Caco-2 (cell line): ENCODE measurements around the gene TMEM63C. TPM values are rescaled to one million over a fixed set of nuclear protein-coding genes. Genes with fewer than 3 reads are reported as not detected.

Experiments used
- BruUV-seq: library from RNA; stranded (reverse); fragments of 400-500 nt; replicated peaks from 2 replicates; lab custom pipeline; 2021; lab: Mats Ljungman, UMichigan
- CTCF ChIA-PET: fragments of 300-600 bp; sonication (Branson Sonifier 250); formaldehyde crosslinking; loops from one replicate; lab custom pipeline; 2022; ENCODE audit warnings: antibody characterized with exemption; lab: Charles Lee
- POLR2A ChIA-PET: fragments of 300-600 bp; sonication (Branson Sonifier 250); formaldehyde crosslinking; loops from one replicate; lab custom pipeline; 2022; ENCODE audit warnings: antibody characterized with exemption; lab: Charles Lee
- DNase-seq, 2 experiments: peaks; one replicate each; pipeline versions ENCODE4 v3.0.0 to v3.0.0-alpha.2; 2020 to 2022
- H3K27me3 ChIP-seq: replicated peaks from 2 replicates; pipeline ENCODE4 v1.6.0; 2011; ENCODE audit warnings: low read length; ENCODE audit not compliant: control insufficient read depth, insufficient read depth
- H3K36me3 ChIP-seq: 2 replicates; pipeline ENCODE4 v1.5.1; 2011; ENCODE audit warnings: low read length; ENCODE audit not compliant: control insufficient read depth, insufficient read depth
- H3K4me1 ChIP-seq: fragments of 250-450 bp; sonication (Bioruptor Pico); 2 replicates; pipeline ENCODE4 v1.5.1; 2020; ENCODE audit warnings: mild to moderate bottlenecking
- H3K4me3 ChIP-seq: 2 replicates; pipeline ENCODE4 v1.5.1; 2011; ENCODE audit warnings: low read depth, mild to moderate bottlenecking, control low read depth, low read length
- H3K9me3 ChIP-seq: fragments of 250-450 bp; sonication (Bioruptor Pico); 2 replicates; pipeline ENCODE4 v1.5.1; 2020; ENCODE audit warnings: mild to moderate bottlenecking, moderate library complexity
- H3K27ac Mint-ChIP-seq: one replicate; pipeline ENCODE4 v1.8.0; 2022; ENCODE audit warnings: mixed read lengths; ENCODE audit not compliant: unreplicated experiment
- H3K27me3 Mint-ChIP-seq: one replicate; pipeline ENCODE4 v1.8.0; 2022; ENCODE audit warnings: mixed read lengths; ENCODE audit not compliant: insufficient read depth, unreplicated experiment
- H3K36me3 Mint-ChIP-seq: one replicate; pipeline ENCODE4 v1.8.0; 2022; ENCODE audit warnings: mild to moderate bottlenecking, mixed read lengths; ENCODE audit not compliant: insufficient read depth, unreplicated experiment
- H3K4me1 Mint-ChIP-seq: one replicate; pipeline ENCODE4 v1.8.0; 2022; ENCODE audit warnings: low read depth, mixed read lengths; ENCODE audit not compliant: unreplicated experiment
- H3K4me3 Mint-ChIP-seq: one replicate; pipeline ENCODE4 v1.8.0; 2022; ENCODE audit warnings: mild to moderate bottlenecking, moderate library complexity, mixed read lengths; ENCODE audit not compliant: unreplicated experiment
- H3K9me3 Mint-ChIP-seq: one replicate; pipeline ENCODE4 v1.8.0; 2022; ENCODE audit warnings: mixed read lengths; ENCODE audit not compliant: unreplicated experiment
- intact Hi-C: fragments of 100-400 bp; cut with micrococcal nuclease; formaldehyde crosslinking; loops from one replicate; pipeline ENCODE4 v1.10.0; 2022; ENCODE audit not compliant: unreplicated experiment
- total RNA-seq: library from RNA; stranded (reverse); gene quantifications from 2 replicates; pipeline ENCODE4 v1.2.3, GENCODE V29; 2022
- TF ChIP-seq, protein P1 (sequence below), 2 experiments: fragments of 200-600 bp in 1 of 2; IDR thresholded peaks; 1 replicate in 1 of 2; 2 replicates in 1 of 2; pipeline versions ENCODE4 v1.5.1 to v1.8.0; 2011 to 2022; ENCODE audit warnings: antibody characterized with exemption in 1 of 2, control low read depth in 1 of 2, inconsistent platforms in 1 of 2, low read depth in 1 of 2, low read length in 1 of 2, mild to moderate bottlenecking in 1 of 2, moderate library complexity in 1 of 2; ENCODE audit not compliant: insufficient read depth in 1 of 2, severe bottlenecking in 1 of 2, unreplicated experiment in 1 of 2

The TMEM63C gene
- total RNA-seq, 1 experiment from 2014 or later = 1.3 TPM

GRCh38 chr14:77158882-77159255, 22.7 kb upstream of the TMEM63C start:
- H3K4me1 ChIP-seq = no peaks in the 10 kb centered on the region
- Mint-ChIP-seq H3K9me3 (no peaks in the 10 kb centered on the region), H3K27ac (no peak overlapping the region), H3K36me3 (no peaks in the 10 kb centered on the region), H3K4me1 (no peaks in the 10 kb centered on the region), H3K27me3 (peaks cover 12% of the 10 kb centered on the region), H3K4me3 (no peak overlapping the region)
- POLR2A ChIA-PET = no interaction called here
- CTCF ChIA-PET = no interaction called here
- H3K4me3 ChIP-seq = no peak overlapping the region
- H3K27me3 ChIP-seq = no peaks in the 10 kb centered on the region
- TF ChIP-seq, protein P1, sequence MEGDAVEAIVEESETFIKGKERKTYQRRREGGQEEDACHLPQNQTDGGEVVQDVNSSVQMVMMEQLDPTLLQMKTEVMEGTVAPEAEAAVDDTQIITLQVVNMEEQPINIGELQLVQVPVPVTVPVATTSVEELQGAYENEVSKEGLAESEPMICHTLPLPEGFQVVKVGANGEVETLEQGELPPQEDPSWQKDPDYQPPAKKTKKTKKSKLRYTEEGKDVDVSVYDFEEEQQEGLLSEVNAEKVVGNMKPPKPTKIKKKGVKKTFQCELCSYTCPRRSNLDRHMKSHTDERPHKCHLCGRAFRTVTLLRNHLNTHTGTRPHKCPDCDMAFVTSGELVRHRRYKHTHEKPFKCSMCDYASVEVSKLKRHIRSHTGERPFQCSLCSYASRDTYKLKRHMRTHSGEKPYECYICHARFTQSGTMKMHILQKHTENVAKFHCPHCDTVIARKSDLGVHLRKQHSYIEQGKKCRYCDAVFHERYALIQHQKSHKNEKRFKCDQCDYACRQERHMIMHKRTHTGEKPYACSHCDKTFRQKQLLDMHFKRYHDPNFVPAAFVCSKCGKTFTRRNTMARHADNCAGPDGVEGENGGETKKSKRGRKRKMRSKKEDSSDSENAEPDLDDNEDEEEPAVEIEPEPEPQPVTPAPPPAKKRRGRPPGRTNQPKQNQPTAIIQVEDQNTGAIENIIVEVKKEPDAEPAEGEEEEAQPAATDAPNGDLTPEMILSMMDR (IDR thresholded peaks at IDR 0.05; ENCODE audit: insufficient read depth in 1 of 2, low read depth in 1 of 2, low read length in 1 of 2, severe bottlenecking in 1 of 2, unreplicated experiment in 1 of 2) = no peak
- no peak for DNase-seq
- no TSS peak for BruUV-seq
- H3K36me3 ChIP-seq = no peaks in the 10 kb centered on the region
- H3K9me3 ChIP-seq = no peaks in the 10 kb centered on the region
- intact Hi-C loops = no loop called here

GRCh38 chr14:77161011-77161410, 20.6 kb upstream of the TMEM63C start:
- H3K4me1 Mint-ChIP-seq = no peaks in the 10 kb centered on the region
- intact Hi-C loops = no loop called here
- BruUV-seq = no TSS peak
- Histone ChIP-seq H3K4me3 (no peak overlapping the region), H3K27me3 (no peaks in the 10 kb centered on the region), H3K36me3 (no peaks in the 10 kb centered on the region), H3K4me1 (no peaks in the 10 kb centered on the region), H3K9me3 (no peaks in the 10 kb centered on the region)
- CTCF ChIA-PET = no interaction called here
- POLR2A ChIA-PET = no interaction called here
- no peaks in the 10 kb centered on the region for H3K9me3 Mint-ChIP-seq
- H3K36me3 Mint-ChIP-seq = no peaks in the 10 kb centered on the region
- H3K27ac Mint-ChIP-seq = no peak overlapping the region
- DNase-seq = no peak
- peaks cover 6% of the 10 kb centered on the region for H3K27me3 Mint-ChIP-seq
- TF ChIP-seq, protein P1 (IDR thresholded peaks at IDR 0.05; ENCODE audit: insufficient read depth in 1 of 2, low read depth in 1 of 2, low read length in 1 of 2, severe bottlenecking in 1 of 2, unreplicated experiment in 1 of 2) = no peak
- H3K4me3 Mint-ChIP-seq = no peak overlapping the region

GRCh38 chr14:77170045-77170444, 11.6 kb upstream of the TMEM63C start:
- ChIA-PET CTCF (no interaction called here), POLR2A (no interaction called here)
- H3K9me3 ChIP-seq = peaks cover 11% of the 10 kb centered on the region; the same call in 1 of the 2 replicates
- no peaks in the 10 kb centered on the region; the same call in 1 of the 2 replicates for H3K27me3 ChIP-seq
- Mint-ChIP-seq H3K36me3 (no peaks in the 10 kb centered on the region), H3K27ac (no peak overlapping the region), H3K4me1 (no peaks in the 10 kb centered on the region), H3K9me3 (peaks cover 13% of the 10 kb centered on the region), H3K4me3 (no peak overlapping the region), H3K27me3 (peaks cover 3% of the 10 kb centered on the region)
- H3K36me3 ChIP-seq = no peaks in the 10 kb centered on the region
- no peak for DNase-seq
- TF ChIP-seq, protein P1 (IDR thresholded peaks at IDR 0.05; ENCODE audit: insufficient read depth in 1 of 2, low read depth in 1 of 2, low read length in 1 of 2, severe bottlenecking in 1 of 2, unreplicated experiment in 1 of 2) = no peak
- intact Hi-C loops = no loop called here
- BruUV-seq = no TSS peak
- no peak overlapping the region for H3K4me3 ChIP-seq
- no peaks in the 10 kb centered on the region for H3K4me1 ChIP-seq
